OCI-LY7 (cell line): ENCODE data around the gene HYI. TPM values are rescaled to one million over a fixed set of nuclear protein-coding genes. Genes with fewer than 3 reads are reported as not detected.

Source experiments
- BruUV-seq: library from RNA; stranded (reverse); fragments of 400-500 nt; replicated peaks from 2 replicates; lab custom pipeline; 2021; lab: Mats Ljungman, UMichigan
- CTCF ChIA-PET: fragments of 300-600 bp; sonication (Branson Sonifier 250); formaldehyde crosslinking; loops from one replicate; lab custom pipeline; 2022; ENCODE audit warnings: antibody characterized with exemption; ENCODE audit not compliant: unreplicated experiment; lab: Charles Lee
- POLR2A ChIA-PET: fragments of 300-600 bp; sonication (Branson Sonifier 250); formaldehyde crosslinking; loops from one replicate; lab custom pipeline; 2022; ENCODE audit warnings: antibody characterized with exemption; lab: Charles Lee
- DNase-seq: peaks from one replicate; pipeline ENCODE4 v3.0.0-alpha.2; 2015; ENCODE audit warnings: low spot score
- H2AFZ ChIP-seq: fragments of 200-600 bp; sonication (generic), shearing (Covaris generic); 2 replicates; pipeline ENCODE4 v1.6.1; 2014; ENCODE audit warnings: mild to moderate bottlenecking, antibody characterized with exemption, low read length, moderate library complexity
- H3K27ac ChIP-seq: fragments of 200-600 bp; sonication (generic); 2 replicates; pipeline ENCODE4 v1.5.1; 2014; ENCODE audit warnings: mixed run types, low read depth, mild to moderate bottlenecking, moderate library complexity, low read length, inconsistent platforms; ENCODE audit not compliant: poor library complexity, severe bottlenecking
- H3K36me3 ChIP-seq: fragments of 200-600 bp; sonication (generic); 2 replicates; pipeline ENCODE4 v1.6.1; 2014; ENCODE audit warnings: mild to moderate bottlenecking, antibody characterized with exemption, low read length, moderate library complexity, mixed read lengths; ENCODE audit not compliant: insufficient read depth
- H3K4me1 ChIP-seq: fragments of 200-600 bp; sonication (generic); 2 replicates; pipeline ENCODE4 v1.5.1; 2014; ENCODE audit warnings: mild to moderate bottlenecking, low read length; ENCODE audit not compliant: insufficient read depth, poor library complexity, severe bottlenecking
- H3K4me2 ChIP-seq: fragments of 200-600 bp; sonication (generic); 2 replicates; pipeline ENCODE4 v1.6.1; 2014; ENCODE audit warnings: mild to moderate bottlenecking, low read length
- H3K4me3 ChIP-seq: fragments of 200-600 bp; sonication (generic); 2 replicates; pipeline ENCODE4 v1.5.1; 2014; ENCODE audit warnings: mild to moderate bottlenecking, low read depth, low read length; ENCODE audit not compliant: poor library complexity, severe bottlenecking
- H3K79me2 ChIP-seq: fragments of 200-600 bp; sonication (generic); 2 replicates; pipeline ENCODE4 v1.6.1; 2016; ENCODE audit warnings: low read depth, mild to moderate bottlenecking, low read length, moderate library complexity, mixed read lengths; ENCODE audit not compliant: insufficient read depth
- H3K9me2 ChIP-seq: fragments of 200-600 bp; sonication (generic); 2 replicates; pipeline ENCODE4 v1.6.1; 2016; ENCODE audit warnings: mild to moderate bottlenecking, low read length, mixed read lengths; ENCODE audit not compliant: insufficient read depth
- H3K9me3 ChIP-seq: fragments of 200-600 bp; sonication (generic); 2 replicates; pipeline ENCODE4 v1.6.1; 2014; ENCODE audit warnings: mild to moderate bottlenecking, mixed run types, low read length, mixed read lengths
- H4K20me1 ChIP-seq: fragments of 200-600 bp; sonication (generic); 2 replicates; pipeline ENCODE4 v1.6.1; 2014; ENCODE audit warnings: mild to moderate bottlenecking, antibody characterized with exemption, low read length, moderate library complexity, mixed read lengths; ENCODE audit not compliant: insufficient read depth
- CTCF ChIP-seq: fragments of 200-600 bp; sonication (generic); conservative IDR thresholded peaks from 2 replicates; pipeline ENCODE4 v1.5.1; 2014; ENCODE audit warnings: mild to moderate bottlenecking, antibody characterized with exemption, low read length, moderate library complexity, mixed read lengths
- EZH2phosphoT487 ChIP-seq: fragments of 200-600 bp; sonication (generic); IDR thresholded peaks from 2 replicates; pipeline ENCODE4 v1.6.1; 2018; ENCODE audit warnings: low read depth, borderline replicate concordance, mild to moderate bottlenecking, mixed run types, antibody characterized with exemption, low read length, moderate library complexity, mixed read lengths
- intact Hi-C: fragments of 100-400 bp; cut with micrococcal nuclease; formaldehyde crosslinking; loops from one replicate; pipeline ENCODE4 v1.10.0; 2022; ENCODE audit not compliant: unreplicated experiment
- total RNA-seq, 2 experiments: library from RNA; depleted of rRNA in 1 of 2; stranded (reverse); fragments of >200 nt in 1 of 2; shearing (Covaris generic) in 1 of 2; gene quantifications; 2 replicates each; pipeline ENCODE4 v1.2.3, GENCODE V29; 2014 to 2022

The HYI gene
- total RNA-seq, 2 experiments from 2014 or later = not detected

DNA sequence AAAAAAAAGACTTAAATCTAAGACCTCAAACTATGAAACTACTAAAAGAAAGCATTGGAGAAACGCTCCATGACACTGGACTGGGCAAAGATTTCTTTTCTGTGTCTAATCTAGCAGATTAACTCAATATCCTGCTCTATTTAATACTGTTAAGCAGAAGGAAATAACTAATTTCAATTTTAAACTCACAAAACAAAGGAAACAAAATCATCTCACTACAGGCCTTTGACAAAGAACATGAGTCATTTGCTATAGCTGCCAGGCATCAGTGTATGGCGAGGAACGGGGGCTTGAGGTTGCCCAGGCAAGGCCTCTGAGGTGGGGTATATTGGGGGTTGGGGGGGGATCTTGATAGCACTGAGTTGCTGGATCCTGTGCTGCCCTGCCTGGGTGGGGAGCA lies 43.2 kb downstream of the HYI start:
- Histone ChIP-seq H3K9me3 (no peaks in the 10 kb centered on the region), H3K4me3 (no peak overlapping the region), H3K9me2 (no peaks in the 10 kb centered on the region), H3K4me1 (no peaks in the 10 kb centered on the region), H3K79me2 (no peaks in the 10 kb centered on the region), H3K4me2 (no peak overlapping the region), H3K36me3 (peaks cover 45% of the 10 kb centered on the region), H2AFZ (no peak overlapping the region), H3K27ac (no peak overlapping the region), H4K20me1 (no peaks in the 10 kb centered on the region)
- DNase-seq = no peak
- TF ChIP-seq EZH2phosphoT487 (no peak), CTCF (no peak)
- ChIA-PET CTCF (no interaction called here), POLR2A (no interaction called here)
- intact Hi-C loops = no loop called here
- BruUV-seq = no TSS peak

- intact Hi-C loops = no loop called here
- H3K27ac ChIP-seq = no peak overlapping the region
- BruUV-seq = no TSS peak
Observed at GRCh38 chr1:43405876-43406234, 47.9 kb downstream of the HYI start.

More at GRCh38 chr1:43405876-43406234, 47.9 kb downstream of the HYI start:
- Histone ChIP-seq H4K20me1 (no peaks in the 10 kb centered on the region), H3K9me2 (no peaks in the 10 kb centered on the region), H3K36me3 (peaks cover 63% of the 10 kb centered on the region), H3K4me3 (no peak overlapping the region), H3K4me2 (no peak overlapping the region), H3K9me3 (no peaks in the 10 kb centered on the region), H3K4me1 (no peaks in the 10 kb centered on the region), H2AFZ (no peak overlapping the region), H3K79me2 (no peaks in the 10 kb centered on the region)
- TF ChIP-seq EZH2phosphoT487 (no peak), CTCF (no peak)
- POLR2A ChIA-PET = interaction anchor here (0.6 kb wide), 1 partner anchor 322 kb away, joined by 3 read pairs; no protein-coding TSS in a partner anchor
- CTCF ChIA-PET = no interaction called here
- no peak for DNase-seq
